HG02970 (cell line): ENCODE results near the gene TXNRD1.
"Not testable (repeated sequence)": the region's sequence is repeated elsewhere in the genome, so short reads cannot be mapped to it uniquely, and the experiment has no call there.

Source experiments
- ATAC-seq: cut with Tn5 transposase; IDR thresholded peaks from one replicate; pipeline ENCODE4 v1.9.1; 2021; ENCODE audit warnings: mild to moderate bottlenecking, moderate library complexity, moderate number of reproducible peaks; ENCODE audit not compliant: unreplicated experiment, low FRiP score

The TXNRD1 gene

GRCh38 chr12:104189915-104190555 is 25.5 kb upstream of the TXNRD1 start:
- ATAC-seq: no peak

DNA sequence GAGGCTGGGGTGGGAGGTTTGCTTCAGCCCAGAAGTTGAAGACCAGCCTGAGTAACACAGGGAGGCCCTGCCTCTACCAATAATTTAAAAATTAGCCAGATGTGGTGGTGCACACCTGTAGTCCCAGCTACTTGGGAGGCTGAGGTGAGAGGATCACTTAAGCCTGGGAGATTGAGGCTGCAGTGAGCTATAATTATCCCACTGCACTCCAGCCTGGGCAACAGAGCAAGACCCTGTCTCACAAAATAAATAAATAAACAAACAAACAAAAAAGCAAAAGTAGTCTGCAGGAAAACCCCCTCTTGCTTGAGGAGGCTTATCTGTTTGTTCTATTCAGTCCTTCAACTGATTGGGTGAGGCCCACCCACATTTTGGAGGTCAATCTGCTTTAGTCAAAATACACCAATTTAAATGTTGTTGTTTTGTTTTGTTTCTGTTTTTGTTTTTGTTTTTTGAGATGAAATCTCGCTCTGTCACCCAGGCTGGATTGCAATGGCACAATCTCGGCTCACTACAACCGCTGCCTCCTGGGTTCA is 24.9 kb upstream of the TXNRD1 start:
- ATAC-seq: no peak

DNA sequence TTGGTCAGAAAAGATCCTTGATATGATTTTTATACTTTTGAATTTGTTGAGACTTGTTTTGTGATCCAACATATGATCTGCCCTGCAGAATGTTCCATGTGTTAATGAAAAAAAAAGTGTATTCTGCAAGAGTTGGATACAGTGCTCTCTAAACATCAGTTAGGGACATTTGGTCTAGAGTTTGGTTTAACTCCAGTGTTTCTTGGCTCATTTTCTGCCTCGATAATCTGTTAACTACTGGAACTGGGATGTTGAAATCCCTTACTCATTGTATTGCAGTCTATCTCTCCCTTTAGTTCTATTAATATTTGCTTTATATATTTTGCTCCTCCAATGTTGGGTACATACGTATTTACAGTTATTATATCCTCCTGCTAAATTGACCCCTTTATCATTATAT is 18.3 kb upstream of the TXNRD1 start:
- ATAC-seq: no peak

DNA sequence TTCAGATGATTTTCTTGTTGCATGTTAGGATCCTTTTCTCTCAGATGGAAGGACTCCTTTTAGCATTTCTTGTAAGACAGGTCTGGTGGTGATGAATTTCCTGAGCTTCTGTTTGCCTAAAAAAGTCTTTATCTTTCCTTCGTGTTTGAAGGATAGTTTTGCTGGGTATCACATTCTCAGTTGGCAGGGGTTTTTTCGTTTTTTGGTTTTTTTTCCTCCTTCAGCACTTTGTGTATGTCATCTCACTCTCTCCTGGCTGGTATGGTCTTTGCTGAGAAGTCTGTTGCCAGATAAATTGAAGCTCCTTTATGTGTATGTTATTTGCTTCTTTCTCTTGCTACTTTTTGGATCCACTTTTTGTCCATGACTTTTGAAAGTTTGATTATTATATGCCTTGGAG is 15.6 kb upstream of the TXNRD1 start:
- ATAC-seq: no peak

GRCh38 chr12:104201238-104202001 is 14.2 kb upstream of the TXNRD1 start:
- ATAC-seq: no peak

DNA sequence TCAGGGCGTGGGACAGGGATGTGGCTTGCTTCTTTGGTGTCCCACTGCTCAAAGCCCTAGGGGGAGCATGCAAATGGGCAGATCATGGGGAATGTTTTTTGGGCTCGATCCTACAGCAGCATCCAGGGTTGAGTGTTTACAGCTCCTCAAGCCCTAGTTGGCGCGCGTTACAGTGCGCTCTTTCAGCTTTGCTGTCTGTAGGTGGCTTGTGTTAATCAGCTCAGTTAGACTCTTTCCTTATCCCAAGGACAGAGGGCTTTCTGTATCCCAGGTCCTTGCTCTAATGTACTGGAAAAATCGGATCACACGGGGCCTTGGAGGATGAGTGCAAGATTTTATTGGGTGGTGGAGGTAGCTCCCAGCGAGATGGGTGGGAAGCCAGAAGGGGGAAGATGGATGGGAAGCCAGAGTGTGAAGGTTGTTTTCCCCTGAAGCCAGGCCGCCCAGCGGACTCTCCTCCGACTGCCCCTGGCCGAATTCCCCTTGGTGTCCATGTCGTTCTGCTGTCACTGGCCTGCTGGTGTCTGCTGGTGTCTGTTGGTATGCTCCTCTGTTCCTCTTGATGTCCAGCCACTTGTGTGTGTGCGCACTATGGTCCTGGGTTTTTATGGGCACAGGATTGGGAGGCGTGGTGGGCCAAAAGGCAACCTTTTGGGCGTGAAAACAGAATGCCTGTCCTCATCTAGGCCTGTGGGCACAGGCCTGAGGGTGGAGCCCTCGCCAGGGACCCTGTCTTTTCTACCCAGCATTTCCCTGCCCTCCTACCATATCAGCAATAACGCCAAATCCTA is 10.7 kb upstream of the TXNRD1 start:
- no peak for ATAC-seq

DNA sequence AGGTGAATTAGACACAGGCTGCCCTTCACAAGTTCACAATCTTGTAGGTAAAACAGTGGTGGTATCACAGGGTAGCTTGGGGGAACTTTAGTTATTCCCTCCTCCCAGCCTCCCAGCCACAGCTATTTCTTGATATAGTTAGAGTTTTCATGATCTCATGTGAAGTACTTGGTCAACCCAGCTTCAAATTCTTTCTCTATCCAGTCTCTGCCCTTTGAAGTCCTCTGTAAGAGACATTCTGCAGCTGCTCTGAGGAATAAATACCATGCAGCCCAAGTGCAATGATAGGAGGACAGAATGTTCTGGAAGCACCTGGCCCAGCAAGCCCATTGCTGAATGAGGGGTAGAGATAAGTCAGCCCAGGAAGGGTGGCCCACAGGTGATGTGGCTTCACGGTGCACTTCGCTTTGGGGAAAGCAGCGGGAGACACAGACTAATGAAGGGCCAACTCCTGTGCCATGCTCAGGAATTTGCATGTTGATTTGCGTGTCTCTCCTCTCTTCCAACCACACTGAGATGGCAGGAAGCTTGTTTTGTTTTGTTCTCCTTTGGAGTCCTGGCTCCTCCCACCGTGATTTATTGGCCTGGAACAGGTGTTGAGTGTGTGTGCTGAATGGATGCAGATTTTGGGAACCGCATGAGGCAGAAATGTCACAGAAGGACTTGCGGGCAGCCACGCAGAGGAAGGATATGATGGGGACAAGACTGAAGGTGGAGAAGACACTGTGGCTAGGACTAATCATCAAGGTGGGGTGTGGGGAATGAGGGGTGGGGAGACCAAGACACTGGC is 8.0 kb upstream of the TXNRD1 start:
- ATAC-seq: no peak

- ATAC-seq: no peak
Observed at GRCh38 chr12:104212516-104212915, 3.1 kb upstream of the TXNRD1 start.

GRCh38 chr12:104213952-104214351 is 1.6 kb upstream of the TXNRD1 start:
- ATAC-seq: no peak

DNA sequence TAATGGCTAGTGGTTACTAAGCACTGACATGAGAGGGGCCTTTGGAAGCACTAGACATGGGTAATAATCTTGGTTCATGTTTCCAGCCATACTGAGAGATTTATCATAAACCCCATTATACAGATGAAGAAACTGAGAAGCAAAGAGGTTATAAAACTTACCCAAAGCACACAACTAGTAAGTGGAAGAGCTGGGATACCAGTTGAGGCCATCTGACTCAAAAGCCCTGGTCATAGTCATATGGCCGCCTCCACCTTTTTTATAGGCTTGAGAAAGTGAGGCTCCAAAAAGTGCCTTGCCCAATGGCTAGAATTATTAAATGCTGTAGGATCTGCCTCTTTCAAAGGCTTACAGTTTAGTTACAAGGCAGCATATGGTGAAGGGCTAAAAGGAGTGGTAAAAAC is 944 bp downstream of the TXNRD1 start:
- no peak for ATAC-seq

DNA sequence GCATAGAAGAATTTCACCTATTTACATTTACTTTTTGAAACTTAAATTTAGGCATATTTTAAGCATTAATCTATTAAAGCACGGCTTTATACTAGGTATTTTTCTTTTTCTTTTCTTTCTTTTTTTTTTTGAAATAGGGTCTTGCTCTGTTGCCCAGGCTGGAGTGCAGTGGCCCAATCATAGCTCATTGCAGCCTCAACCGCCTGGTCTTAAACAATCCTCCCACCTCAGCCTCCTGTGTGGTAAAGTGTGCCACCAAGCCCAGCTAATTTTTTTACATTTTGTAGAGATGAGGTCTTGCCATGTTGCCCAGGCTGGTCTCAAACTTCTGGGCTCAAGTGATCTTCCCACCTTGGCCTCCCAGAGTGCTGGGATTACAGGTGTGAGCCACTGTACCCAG is 2.9 kb downstream of the TXNRD1 start:
- ATAC-seq: not testable (repeated sequence)

- no peak for ATAC-seq
Observed at GRCh38 chr12:104218935-104219334, 3.4 kb downstream of the TXNRD1 start.

DNA sequence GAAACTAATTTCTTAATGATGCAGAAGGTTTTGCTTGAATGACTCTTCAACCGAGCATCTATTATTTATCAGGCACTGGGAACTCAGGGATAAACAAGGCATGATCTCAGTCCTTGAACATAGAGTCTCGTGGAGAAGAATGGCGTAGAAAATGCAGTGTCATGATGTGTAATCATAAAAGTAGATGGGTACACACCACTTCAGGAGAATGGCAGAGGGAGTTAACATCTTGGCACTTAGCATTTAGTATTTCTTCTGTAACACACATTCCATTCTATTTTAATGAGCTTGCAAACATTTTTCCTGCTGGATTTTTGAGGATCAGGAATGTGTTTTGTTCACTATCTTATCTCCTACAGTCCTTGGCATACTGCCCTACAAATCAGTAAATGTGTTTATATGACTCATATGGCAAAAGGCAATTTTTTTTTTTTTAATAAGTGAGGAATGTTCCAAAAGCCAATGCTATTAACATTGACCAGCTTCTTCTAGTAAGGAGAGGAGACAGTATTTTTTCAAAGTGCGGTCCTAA is 3.8 kb downstream of the TXNRD1 start:
- no peak for ATAC-seq

DNA sequence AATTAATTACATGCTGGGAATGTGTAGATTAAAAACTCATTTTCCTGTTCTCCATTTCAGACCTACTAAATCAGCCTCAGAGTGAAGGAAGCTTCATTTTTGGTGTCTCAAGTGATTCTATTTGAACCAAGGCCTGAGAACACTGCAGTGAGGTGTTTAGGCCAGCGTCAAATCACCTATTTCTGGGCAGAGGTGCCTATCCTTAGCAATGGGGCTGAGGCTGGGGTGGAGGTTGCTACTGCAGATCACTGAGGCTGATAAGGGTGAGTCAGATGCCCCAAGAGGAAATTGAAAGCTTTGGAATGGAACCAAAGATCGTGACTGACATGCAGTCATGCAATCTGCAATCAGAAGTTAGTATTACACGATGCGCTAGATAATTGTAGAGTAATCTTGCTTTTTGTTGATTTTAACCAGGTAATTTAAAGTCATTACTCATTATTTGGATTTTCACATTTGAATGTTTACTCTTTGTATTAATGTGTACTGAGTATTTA is 4.4 kb downstream of the TXNRD1 start:
- no peak for ATAC-seq

- no peak for ATAC-seq
Observed at GRCh38 chr12:104220931-104221330, 5.4 kb downstream of the TXNRD1 start.

GRCh38 chr12:104222976-104223375 is 7.4 kb downstream of the TXNRD1 start:
- ATAC-seq: no peak

DNA sequence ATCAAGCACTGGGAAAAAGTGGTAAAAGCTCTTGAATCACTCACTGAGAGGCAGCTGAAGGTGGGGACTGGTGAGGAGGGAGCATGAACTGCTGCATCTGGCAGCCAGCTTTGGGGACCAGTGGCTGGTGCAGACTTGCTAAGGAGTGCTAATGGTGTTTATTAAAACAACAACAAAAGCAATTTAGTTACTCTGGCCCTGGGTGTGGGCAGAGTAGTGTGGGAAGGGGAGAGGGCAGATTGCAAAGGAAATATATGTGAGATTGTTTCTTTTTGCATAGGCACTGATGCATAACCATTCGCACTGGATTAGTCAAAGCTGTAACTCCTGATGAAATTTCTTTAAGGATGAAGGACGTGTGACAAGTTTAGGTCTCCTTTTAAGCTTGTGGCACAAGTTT is 8.1 kb downstream of the TXNRD1 start:
- no peak for ATAC-seq

GRCh38 chr12:104226672-104227071 is 11.1 kb downstream of the TXNRD1 start:
- no peak for ATAC-seq

GRCh38 chr12:104230304-104231095 is 14.9 kb downstream of the TXNRD1 start:
- no peak for ATAC-seq
